Mesenteric fat pad (tissue), 1 donor: Measurements from ENCODE around the gene ETDA. TPM values are rescaled to one million over a fixed set of nuclear protein-coding genes. Genes with fewer than 3 reads are reported as not detected.
"Not testable (repeated sequence)": the region's sequence is repeated elsewhere in the genome, so short reads cannot be mapped to it uniquely, and the experiment has no call there.

Experiments used
- DNase-seq: peaks from one replicate; pipeline ENCODE4 v3.0.0-alpha.2; 2020; ENCODE audit warnings: low spot score
- long read RNA-seq: library from polyadenylated mRNA; unstranded; transcript quantifications from one replicate; pipeline ENCODE4 v2.0.0, GENCODE V29; 2020
- total RNA-seq: library from RNA; stranded (reverse); fragmentation: NEBNext Ultra II Directional; extraction: Animal tissue kit (Norgen Biotek cat#: 25700); gene quantifications from one replicate; pipeline ENCODE4 v1.2.1, GENCODE V29; 2021
- donor health status: DM: yes; HTN: yes; CAD: no.

ETDA gene
- total RNA-seq, result not detected
- long read RNA-seq, result 0 reads

DNA sequence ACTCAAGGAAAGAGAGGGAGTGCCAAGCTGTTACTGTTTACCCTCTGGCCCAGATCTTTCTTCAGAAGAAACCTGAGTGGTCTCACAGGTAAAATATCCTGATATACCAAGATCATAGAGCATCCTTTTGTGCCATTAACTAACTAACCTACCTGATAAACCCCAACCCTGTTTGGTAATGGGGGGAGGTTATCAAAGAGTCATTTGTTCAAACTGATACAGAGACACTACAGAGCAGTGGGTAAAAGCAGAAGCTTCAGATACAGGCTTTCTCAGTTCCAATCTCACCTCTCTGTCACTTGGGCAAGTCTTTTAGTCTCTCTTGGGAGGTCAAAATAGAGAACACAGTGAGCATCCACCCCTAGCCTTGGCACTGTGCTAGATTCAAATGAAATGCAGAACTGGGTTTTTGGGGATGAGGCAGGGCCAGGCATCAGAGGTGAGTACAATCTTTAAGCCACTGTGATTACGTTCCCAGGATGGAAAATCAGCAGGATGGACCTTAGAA lies at the start of gene ETDA:
Gene ETDA, plus strand, starts transcription at position 51 of the 508 bp plus-strand sequence. CDS start 1,216 bp downstream, outside the sequence.
- DNase-seq, result not testable (repeated sequence)

DNA sequence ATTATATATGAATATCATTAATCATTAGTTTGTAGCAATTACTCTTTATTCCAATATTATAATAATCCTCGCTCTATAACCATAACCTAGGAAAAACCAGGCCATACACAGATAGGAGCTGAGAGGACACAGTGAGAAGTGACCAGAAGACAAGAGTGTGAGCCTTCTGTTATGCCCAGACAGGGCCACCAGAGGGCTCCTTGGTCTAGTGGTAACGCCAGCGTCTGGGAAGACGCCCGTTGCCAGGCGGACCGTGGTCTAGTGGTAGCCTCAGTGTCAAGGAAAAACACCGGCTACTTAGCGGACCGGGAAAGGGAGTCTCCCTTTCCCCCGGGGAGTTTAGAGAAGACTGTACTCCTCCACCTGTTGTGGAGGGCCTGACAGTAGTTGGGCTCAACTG lies 45.4 kb upstream of the ETDA start:
- DNase-seq, result not testable (repeated sequence)

DNA sequence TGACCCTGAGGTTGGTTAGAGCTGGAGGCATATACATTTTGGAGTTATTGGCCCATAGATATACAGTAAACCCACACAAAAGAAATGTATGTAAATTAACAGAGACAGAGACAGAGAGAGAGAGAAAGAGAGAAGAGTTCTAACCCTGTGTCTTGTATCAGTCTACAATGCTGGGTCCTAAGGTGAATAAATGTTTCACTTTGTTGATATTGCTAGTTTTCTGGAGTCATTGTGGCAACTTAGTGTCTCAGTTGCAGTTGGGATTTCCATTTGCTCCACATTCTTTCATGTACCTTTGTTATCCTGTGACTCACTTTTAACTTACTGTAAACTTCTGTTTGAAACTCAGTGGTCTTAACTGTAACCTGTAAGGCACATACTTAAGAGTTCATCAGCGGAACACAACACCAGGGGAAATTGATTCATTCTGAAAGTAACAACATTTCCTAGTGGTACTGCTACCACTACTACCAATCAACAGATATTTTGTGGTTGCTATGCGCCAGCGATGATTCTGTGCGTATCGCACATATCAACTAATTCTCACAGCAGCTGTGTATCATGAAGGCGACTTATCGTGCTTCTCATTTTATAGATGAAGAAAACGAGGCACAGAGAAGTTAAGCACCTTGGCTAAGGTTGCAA lies 38.5 kb upstream of the ETDA start:
- no peak for DNase-seq

DNA sequence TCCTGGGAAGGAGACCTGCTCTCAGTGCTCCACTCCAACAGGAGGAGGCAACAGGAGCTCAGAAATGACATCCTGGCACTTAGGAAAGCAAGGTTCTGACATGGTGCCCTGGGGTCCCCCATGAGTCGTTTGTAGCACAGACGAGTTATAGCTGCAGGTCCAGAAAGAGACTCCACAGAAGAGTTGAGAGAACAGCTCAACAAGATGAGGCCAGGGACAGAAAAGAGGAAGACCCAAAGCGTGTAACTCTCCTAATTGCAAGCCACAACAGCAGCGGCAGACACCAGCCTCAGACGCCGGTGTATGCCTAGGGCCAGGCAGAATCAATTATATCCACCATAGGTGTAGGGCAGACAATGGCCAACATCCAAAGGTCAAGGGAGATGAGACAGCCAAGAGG lies 5.9 kb upstream of the ETDA start:
- DNase-seq, result not testable (repeated sequence)

DNA sequence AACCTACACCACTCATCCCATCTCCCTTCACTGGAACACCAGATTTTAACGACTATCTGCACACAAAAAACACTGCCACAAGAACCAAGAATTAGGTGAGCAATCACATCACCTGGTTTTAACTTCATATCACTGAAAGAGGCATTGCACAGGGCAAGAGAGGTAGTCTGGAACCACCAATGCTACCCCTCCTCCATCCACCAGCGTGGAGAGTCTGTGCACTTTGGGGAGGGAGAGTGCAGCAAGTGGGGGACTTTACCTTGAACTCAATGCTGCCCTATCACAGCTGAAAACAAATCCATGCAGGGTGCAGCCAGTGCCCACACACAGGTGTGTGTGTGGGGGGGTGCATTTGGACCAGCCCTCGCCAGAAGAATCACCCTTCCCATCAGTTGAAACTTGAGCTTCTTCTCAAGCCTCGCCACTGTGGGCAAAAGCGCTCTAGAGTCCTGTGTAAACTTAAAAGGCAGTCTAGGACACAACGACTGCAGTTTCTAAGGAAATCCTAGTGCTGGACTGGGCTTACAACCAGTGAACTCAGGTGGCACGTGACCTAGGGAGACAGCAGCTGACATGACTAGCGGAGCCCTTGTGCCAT lies 4.3 kb downstream of the ETDA start:
- not testable (repeated sequence) for DNase-seq

DNA sequence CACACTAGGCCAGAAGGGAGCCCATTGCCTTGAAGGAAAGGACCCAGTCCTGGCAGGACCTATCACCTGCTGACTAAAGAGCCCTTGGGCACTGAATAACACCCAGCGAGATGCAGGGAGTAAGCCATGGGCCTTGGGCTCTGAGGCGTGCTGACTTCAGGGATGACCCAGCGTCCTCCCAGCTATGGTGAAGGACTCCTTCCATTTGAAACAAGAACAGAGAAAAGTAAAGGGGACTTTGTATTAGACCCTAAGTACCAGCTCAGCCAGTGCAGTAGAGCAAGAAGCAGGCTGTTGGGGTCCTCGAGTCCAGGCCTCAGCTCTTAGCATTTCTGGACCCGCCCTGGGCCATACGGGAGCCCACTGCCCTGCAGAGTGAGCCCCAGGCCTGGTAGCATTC lies 5.1 kb downstream of the ETDA start:
- no peak for DNase-seq

DNA sequence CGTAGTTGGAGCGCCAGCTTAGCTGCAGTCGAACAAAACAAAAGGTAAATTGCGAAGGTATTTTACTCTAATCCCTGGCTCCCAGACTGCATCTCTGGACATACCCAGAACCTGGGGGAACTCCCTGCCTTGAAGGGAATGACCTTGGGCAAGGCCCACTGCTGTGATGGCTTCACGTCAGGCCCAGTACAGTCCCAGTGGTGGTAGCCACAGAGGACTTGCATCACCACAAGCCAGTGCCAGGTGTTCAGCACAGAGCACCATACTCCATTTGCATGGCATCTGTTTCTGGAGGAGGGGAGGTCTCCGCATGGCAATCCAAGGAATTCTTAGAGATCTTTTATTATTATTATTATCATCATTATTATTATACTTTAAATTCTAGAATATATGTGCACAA lies 5.6 kb downstream of the ETDA start:
- DNase-seq, result no peak

DNA sequence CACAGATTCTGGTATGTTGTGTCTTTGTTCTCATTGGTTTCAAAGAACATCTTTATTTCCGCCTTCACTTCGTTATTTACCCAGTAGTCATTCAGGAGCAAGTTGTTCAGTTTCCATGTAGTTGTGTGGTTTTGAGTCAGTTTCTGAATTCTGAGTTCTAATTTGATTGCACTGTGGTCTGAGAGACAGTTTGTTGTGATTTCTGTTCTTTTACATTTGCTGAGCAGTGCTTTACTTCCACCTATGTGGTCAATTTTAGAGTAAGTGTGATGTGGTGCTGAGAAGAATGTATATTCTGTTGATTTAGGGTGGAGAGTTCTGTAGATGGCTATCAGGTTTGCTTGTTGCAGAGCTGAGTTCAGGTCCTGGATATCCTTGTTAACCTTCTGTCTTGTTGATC lies 9.1 kb downstream of the ETDA start:
- DNase-seq, result not testable (repeated sequence)

DNA sequence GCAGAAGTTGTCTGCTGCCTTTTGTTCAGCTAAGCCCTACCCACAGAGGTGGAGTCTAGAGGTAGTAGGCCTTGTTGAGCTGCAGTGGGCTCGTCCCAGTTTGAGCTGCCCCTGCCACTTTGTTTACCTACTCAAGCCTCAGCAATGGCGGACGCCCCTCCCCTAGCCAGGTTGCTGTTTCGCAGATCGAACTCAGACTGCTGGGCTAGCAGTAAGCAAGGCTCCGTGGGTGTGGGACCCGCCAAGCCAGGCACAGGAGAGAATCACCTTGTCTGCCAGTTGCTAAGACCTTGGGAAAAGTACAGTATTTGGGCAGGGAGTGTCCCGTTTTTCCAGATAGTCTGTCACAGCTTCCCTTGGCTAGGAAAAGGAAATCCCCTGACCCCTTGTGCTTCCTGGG lies 11.5 kb downstream of the ETDA start:
- DNase-seq, result not testable (repeated sequence)

DNA sequence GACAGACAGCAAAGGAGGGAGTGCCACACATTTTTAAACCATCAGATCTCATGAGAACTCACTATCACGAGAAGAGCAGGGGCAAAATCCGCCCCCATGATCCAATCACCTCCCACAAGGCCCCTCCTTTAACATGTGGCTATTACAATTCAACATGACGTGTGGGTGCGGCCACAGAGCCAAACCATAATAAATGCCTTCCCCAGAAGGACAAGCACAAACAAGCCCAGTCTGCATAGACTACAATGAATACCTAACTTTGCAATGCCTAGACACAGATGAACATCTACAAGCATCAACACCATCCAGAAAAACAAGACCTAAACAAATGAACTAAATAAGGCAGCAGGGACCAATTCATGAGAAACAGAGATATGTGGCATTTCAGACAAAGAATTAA lies 12.3 kb downstream of the ETDA start:
- DNase-seq, result no peak

DNA sequence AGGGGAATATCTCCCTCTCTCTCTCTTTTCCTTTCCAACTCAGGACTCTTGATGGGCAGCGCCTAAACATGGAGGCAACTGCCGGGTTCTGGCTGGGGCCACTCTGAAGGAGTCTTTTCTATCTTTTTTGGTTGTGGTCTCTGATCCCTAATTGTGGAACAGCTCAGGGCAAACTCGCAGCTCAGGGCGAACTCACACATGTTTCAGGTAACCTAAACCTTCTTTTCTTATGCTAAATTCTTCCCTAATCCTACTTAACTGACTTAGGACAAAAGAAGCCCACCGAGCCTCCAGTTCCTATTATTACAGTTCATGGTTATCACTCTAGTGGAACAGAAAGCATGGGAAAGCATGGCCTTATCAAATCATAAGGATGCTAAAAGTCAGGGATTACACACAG lies 21.3 kb downstream of the ETDA start:
- no peak for DNase-seq

DNA sequence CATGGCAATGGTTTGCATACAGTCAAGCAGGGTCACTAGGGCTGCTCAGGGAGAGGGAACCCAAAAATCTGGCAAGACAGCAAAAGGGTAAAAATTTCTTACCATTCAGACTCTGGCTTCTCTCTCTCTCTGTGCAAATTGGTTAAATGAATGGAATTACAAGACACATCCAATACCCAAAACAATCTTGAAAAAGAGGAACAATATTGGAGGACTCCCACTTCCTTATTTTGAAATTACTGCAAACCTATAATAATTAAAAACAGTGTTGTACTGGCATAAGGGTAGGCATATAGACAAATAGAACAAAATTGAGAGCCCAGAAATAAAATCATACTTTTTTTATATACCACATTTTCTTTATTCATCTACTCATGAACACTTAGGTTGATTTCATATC lies 24.1 kb downstream of the ETDA start:
- DNase-seq, result no peak

DNA sequence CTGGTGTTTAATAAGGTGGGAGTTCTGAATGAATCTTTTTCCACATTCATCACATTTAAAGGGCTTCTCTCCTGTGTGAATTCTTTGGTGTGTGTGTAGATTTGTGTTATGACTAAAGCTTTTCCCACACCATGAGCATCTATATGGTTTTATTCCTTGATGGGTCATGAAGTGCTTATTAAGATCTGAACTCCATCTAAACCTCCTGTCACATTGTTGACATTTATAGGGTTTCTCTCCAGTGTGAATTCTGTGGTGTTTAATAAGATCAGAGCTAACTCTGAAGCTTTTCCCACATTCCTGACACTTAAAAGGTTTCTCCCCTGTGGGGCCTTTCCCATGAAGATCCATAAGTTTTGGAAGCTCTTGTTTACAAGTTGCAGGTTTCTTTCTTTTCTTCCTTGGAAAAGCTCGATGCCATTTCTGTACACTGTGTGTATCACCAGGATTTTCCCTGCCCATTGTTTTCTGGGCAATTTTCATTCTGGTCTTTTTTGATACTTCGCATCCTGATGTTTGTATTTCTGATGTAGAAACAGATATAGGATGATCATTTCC lies 35.5 kb downstream of the ETDA start:
- DNase-seq, result no peak

DNA sequence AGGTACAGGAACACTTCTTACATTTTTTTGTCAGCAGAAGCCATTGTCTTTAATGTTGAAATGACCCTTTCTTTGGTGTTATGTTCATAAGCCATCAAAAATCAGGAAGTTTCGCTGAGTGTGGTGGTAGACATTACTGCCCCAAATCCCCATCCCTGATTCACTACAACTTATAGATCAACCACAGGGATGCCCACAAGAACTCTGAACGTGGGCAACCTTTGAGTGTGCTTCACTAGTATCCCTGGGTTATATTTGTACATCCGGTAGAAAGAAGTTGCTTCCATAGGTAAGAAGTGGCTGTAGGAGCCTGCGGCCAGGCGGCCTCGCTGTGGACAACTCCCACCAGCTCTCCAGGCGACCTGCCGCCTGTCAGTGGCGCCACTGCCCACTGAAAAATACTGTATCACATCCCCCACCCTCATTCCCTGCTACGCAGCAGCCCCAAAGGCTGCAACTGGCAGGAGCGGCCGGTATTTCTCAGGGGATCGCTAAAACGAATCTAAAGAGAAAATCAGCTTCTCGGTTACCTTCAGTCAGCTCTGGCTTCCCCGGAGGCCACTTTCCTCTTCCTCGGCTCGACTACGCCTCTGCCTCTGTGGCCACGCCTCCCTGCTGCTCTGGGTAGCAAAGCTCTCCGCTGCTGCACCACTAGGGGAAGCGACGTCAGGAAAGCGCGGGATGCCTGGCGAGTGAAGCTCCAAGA lies 43.5 kb downstream of the ETDA start:
- no peak for DNase-seq

DNA sequence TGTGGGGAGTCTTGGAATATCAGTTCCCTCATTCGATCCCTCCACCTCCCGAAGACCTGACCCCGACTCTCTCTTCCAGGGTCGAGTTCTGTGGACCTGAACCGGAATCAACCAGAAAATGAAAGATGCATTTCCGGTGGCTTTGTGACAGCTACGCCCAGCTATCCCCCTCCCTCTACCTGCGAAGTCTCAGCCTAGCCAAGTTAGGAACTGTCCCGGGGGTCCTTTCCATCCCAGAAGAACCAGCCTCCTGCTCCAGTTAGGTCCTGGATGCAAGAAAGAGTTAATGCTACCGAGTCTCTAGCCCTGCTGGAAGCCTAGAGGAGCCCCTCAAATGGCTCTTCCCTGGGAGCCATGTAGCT lies 44.1 kb downstream of the ETDA start:
- DNase-seq, result no peak

DNA sequence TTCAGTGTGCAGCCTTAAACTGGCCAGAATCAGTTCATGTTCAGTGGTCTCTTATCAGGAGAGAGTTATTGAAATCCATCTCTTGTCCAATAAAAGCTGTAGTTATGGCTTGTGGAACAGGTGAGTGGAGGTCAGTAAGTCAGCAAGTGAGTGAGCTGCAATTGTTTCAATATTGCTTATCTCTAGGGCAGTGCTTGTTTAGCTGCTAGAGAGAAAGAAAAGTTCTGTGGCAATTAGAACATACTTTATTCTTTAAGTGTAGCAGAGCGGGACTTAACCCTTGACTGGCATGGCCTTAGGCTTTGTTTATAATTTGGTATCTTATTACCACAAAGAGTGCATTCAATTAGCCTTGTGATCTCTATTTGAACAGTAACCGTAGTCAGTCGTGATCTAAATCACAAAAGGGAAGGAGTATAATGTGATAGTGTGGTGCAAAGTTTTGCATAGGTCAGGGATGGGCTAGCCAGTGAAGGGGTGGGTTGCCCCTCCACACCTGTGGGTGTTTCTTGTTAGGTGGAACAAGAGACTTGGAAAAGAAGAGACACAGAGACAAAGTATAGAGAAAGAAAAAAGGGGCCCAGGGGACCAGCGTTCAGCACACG lies 50.5 kb downstream of the ETDA start:
- no peak for DNase-seq

Other genes starting within 250 kb of the ETDA start
- 13.5 TPM for gene RTL8B, start 229.5 kb upstream of the ETDA start, total RNA-seq
- gene RTL8C, start 219.7 kb upstream of the ETDA start, total RNA-seq, result 143 TPM
- 39.5 TPM for gene RTL8A, start 199.9 kb upstream of the ETDA start, total RNA-seq
- gene SMIM10L2B, start 153.3 kb upstream of the ETDA start, total RNA-seq, result 1.0 TPM
- not detected for gene ETDB, start 131.5 kb upstream of the ETDA start, total RNA-seq
- not detected for gene CT55, start 80.7 kb upstream of the ETDA start, total RNA-seq
- gene ETDC, start 57.4 kb downstream of the ETDA start, total RNA-seq, result not detected
- 6.9 TPM for gene ZNF75D, start 92.0 kb downstream of the ETDA start, total RNA-seq
- gene ZNF449, start 92.7 kb downstream of the ETDA start, total RNA-seq, result 6.9 TPM
- 0.39 TPM for gene SMIM10L2A, start 169.9 kb downstream of the ETDA start, total RNA-seq